Measurements from ENCODE around the gene CPAMD8. TPM values are rescaled to one million over a fixed set of nuclear protein-coding genes. Genes with fewer than 3 reads are reported as not detected.

CPAMD8 gene
- total RNA-seq, 1 donor: 0.18 TPM

DNA sequence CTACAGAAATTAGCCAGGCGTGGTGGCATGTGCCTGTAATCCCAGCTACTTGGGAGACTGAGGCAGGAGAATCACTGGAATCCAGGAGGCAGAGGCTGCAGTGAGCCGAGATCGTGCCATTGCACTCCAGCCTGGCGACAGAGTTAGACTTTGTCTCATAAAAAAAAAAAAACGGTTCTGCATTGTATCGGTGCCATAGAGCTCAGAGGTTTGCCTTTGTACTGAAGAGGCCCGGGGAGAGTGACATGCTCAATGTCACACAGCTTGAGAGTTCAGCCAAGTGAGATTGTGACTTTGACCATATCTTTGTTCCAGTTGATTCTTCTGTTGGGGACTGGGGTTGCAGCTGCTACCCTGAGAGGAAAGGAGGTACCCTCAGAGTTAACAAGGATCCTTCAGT lies 44.3 kb upstream of the CPAMD8 start:
- DNase-seq (ENCODE audit: low read depth): no peak
- no peak overlapping the region for H3K4me3 ChIP-seq (ENCODE audit: low read depth, low read length)
- TF ChIP-seq, protein P1, sequence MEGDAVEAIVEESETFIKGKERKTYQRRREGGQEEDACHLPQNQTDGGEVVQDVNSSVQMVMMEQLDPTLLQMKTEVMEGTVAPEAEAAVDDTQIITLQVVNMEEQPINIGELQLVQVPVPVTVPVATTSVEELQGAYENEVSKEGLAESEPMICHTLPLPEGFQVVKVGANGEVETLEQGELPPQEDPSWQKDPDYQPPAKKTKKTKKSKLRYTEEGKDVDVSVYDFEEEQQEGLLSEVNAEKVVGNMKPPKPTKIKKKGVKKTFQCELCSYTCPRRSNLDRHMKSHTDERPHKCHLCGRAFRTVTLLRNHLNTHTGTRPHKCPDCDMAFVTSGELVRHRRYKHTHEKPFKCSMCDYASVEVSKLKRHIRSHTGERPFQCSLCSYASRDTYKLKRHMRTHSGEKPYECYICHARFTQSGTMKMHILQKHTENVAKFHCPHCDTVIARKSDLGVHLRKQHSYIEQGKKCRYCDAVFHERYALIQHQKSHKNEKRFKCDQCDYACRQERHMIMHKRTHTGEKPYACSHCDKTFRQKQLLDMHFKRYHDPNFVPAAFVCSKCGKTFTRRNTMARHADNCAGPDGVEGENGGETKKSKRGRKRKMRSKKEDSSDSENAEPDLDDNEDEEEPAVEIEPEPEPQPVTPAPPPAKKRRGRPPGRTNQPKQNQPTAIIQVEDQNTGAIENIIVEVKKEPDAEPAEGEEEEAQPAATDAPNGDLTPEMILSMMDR (IDR thresholded peaks at IDR 0.05; ENCODE audit: insufficient read depth, low read length): no peak

DNA sequence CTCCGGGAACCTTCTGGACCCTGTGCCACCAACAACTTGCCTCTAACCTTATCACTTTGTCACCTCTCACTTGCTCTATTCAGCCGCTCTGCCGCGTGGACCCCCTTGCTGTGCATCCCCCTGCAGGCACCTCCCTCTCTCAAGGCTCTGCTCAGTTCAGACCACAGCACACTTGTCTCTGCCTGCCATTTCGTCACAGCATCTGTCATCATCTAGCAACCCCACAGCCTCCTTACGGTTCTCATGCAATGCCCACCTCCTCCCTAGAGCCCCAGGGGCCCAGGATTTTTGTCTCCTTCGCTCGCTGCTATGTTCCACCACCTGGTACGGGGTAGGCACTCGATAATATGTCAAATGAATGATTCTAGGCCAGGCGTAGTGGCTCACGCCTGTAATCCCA lies 43.8 kb upstream of the CPAMD8 start:
- no peak for DNase-seq (ENCODE audit: low read depth)
- TF ChIP-seq, protein P1 (IDR thresholded peaks at IDR 0.05; ENCODE audit: insufficient read depth, low read length): no peak
- no peak overlapping the region for H3K4me3 ChIP-seq (ENCODE audit: low read depth, low read length)

GRCh38 chr19:17069193-17069592 lies 42.6 kb upstream of the CPAMD8 start:
- TF ChIP-seq, protein P1 (IDR thresholded peaks at IDR 0.05; ENCODE audit: insufficient read depth, low read length): no peak
- no peak for DNase-seq (ENCODE audit: low read depth)
- no peak overlapping the region for H3K4me3 ChIP-seq (ENCODE audit: low read depth, low read length)

DNA sequence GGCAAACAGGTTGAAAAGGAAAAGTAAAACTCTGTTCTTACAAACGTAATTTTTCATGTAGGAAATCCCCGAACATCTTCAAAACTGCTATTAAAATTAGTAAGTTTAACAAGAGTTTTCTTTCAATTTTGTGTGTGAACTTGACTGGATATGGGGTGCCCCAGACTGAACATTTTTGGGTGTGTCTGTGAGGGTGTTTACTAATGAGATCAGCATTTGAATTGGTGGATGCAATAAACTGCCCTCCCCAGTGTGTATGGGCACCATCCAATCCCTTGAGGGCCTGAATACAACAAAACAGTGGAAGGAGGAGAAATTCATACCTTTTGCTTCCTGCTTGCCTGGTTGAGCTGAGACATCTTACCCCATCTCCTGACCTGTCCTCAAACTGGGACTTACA lies 36.8 kb upstream of the CPAMD8 start:
- no peak overlapping the region for H3K4me3 ChIP-seq (ENCODE audit: low read depth, low read length)
- TF ChIP-seq, protein P1 (IDR thresholded peaks at IDR 0.05; ENCODE audit: insufficient read depth, low read length): no peak
- DNase-seq (ENCODE audit: low read depth): no peak

- no peak for DNase-seq (ENCODE audit: low read depth)
- no peak overlapping the region for H3K4me3 ChIP-seq (ENCODE audit: low read depth, low read length)
- TF ChIP-seq, protein P1 (IDR thresholded peaks at IDR 0.05; ENCODE audit: insufficient read depth, low read length): no peak
These were observed 35.1 kb upstream of the CPAMD8 start for GRCh38 chr19:17061691-17062090.

- DNase-seq (ENCODE audit: low read depth): no peak
- TF ChIP-seq, protein P1 (IDR thresholded peaks at IDR 0.05; ENCODE audit: insufficient read depth, low read length): no peak
These were observed 34.6 kb upstream of the CPAMD8 start for GRCh38 chr19:17061205-17061604.

GRCh38 chr19:17060802-17061201 lies 34.2 kb upstream of the CPAMD8 start:
- no peak overlapping the region for H3K4me3 ChIP-seq (ENCODE audit: low read depth, low read length)
- TF ChIP-seq, protein P1 (IDR thresholded peaks at IDR 0.05; ENCODE audit: insufficient read depth, low read length): no peak
- no peak for DNase-seq (ENCODE audit: low read depth)

More at GRCh38 chr19:17061205-17061604, 34.6 kb upstream of the CPAMD8 start:
- H3K4me3 ChIP-seq (ENCODE audit: low read depth, low read length): no peak overlapping the region
